Trophoblast cell (in vitro differentiated cells and primary cell): ENCODE measurements around the gene HPD.
A peak's percentile ranks its signal among the peaks of the same experiment; 100 is the strongest.
"Not testable (repeated sequence)": the region's sequence is repeated elsewhere in the genome, so short reads cannot be mapped to it uniquely, and the experiment has no call there.

ENCODE experiments used
- DNase-seq, 2 donors: peaks; one replicate each; pipeline ENCODE4 v3.0.0-alpha.2; 2016
- H2AFZ ChIP-seq: 2 replicates; pipeline ENCODE4 v1.6.1; 2013; ENCODE audit warnings: low read length, moderate library complexity, mild to moderate bottlenecking; ENCODE audit not compliant: insufficient read depth, poor library complexity
- H2AK5ac ChIP-seq: 2 replicates; pipeline ENCODE4 v1.6.1; 2013; ENCODE audit warnings: mild to moderate bottlenecking, low read length
- H2BK120ac ChIP-seq: 2 replicates; pipeline ENCODE4 v1.6.1; 2013; ENCODE audit warnings: low read length, mild to moderate bottlenecking, moderate library complexity; ENCODE audit not compliant: insufficient read depth, poor library complexity
- H2BK12ac ChIP-seq: 2 replicates; pipeline ENCODE4 v1.6.1; 2013; ENCODE audit warnings: mild to moderate bottlenecking, low read length, moderate library complexity
- H2BK5ac ChIP-seq: 2 replicates; pipeline ENCODE4 v1.6.1; 2013; ENCODE audit warnings: low read length, low read depth, moderate library complexity, mild to moderate bottlenecking; ENCODE audit not compliant: poor library complexity
- H3K14ac ChIP-seq: 2 replicates; pipeline ENCODE4 v1.6.1; 2013; ENCODE audit warnings: mild to moderate bottlenecking, low read length
- H3K18ac ChIP-seq: 2 replicates; pipeline ENCODE4 v1.6.1; 2013; ENCODE audit warnings: mild to moderate bottlenecking, low read length
- H3K23ac ChIP-seq: 2 replicates; pipeline ENCODE4 v1.6.1; 2013; ENCODE audit warnings: low read length
- H3K27ac ChIP-seq: 2 replicates; pipeline ENCODE4 v1.5.1; 2013; ENCODE audit warnings: low read depth, mild to moderate bottlenecking, inconsistent platforms, low read length, moderate library complexity
- H3K27me3 ChIP-seq: 2 replicates; pipeline ENCODE4 v1.6.1; 2013; ENCODE audit warnings: inconsistent platforms, mild to moderate bottlenecking, low read length, moderate library complexity; ENCODE audit not compliant: insufficient read depth
- H3K36me3 ChIP-seq, 2 experiments: 1 replicate in 1 of 2; 2 replicates in 1 of 2; pipeline ENCODE4 v1.6.1; 2013; ENCODE audit warnings: low read length in 2 of 2, mild to moderate bottlenecking in 2 of 2, moderate library complexity in 1 of 2; ENCODE audit not compliant: insufficient read depth in 2 of 2, control insufficient read depth in 1 of 2
- H3K4ac ChIP-seq: 2 replicates; pipeline ENCODE4 v1.6.1; 2013; ENCODE audit warnings: low read depth, mild to moderate bottlenecking, low read length, moderate library complexity
- H3K4me1 ChIP-seq, 2 experiments: 1 replicate in 1 of 2; 2 replicates in 1 of 2; pipeline ENCODE4 v1.6.1; 2013; ENCODE audit warnings: low read length in 2 of 2, mild to moderate bottlenecking in 2 of 2, moderate library complexity in 1 of 2; ENCODE audit not compliant: insufficient read depth in 2 of 2, control insufficient read depth in 1 of 2
- H3K4me2 ChIP-seq: 2 replicates; pipeline ENCODE4 v1.6.1; 2013; ENCODE audit warnings: inconsistent platforms, mild to moderate bottlenecking, low read length, moderate library complexity
- H3K4me3 ChIP-seq: 2 replicates; pipeline ENCODE4 v1.5.1; 2013; ENCODE audit warnings: mild to moderate bottlenecking, low read depth, low read length, inconsistent platforms
- H3K79me1 ChIP-seq: one replicate; pipeline ENCODE4 v1.6.1; 2013; ENCODE audit warnings: low read length
- H3K79me2 ChIP-seq: 2 replicates; pipeline ENCODE4 v1.6.1; 2013; ENCODE audit warnings: low read length, mild to moderate bottlenecking; ENCODE audit not compliant: control insufficient read depth, insufficient read depth, poor library complexity
- H3K9ac ChIP-seq: 2 replicates; pipeline ENCODE4 v1.6.1; 2013; ENCODE audit warnings: mild to moderate bottlenecking, low read length
- H3K9me3 ChIP-seq: 2 replicates; pipeline ENCODE4 v1.6.1; 2013; ENCODE audit warnings: low read depth, mild to moderate bottlenecking, control low read depth, inconsistent platforms, low read length; ENCODE audit not compliant: insufficient read depth
- H4K12ac ChIP-seq: 2 replicates; pipeline ENCODE4 v1.6.1; 2013; ENCODE audit warnings: low read depth, mild to moderate bottlenecking, low read length, moderate library complexity
- H4K8ac ChIP-seq: 2 replicates; pipeline ENCODE4 v1.6.1; 2013; ENCODE audit warnings: low read depth, mild to moderate bottlenecking, low read length, moderate library complexity
- H4K91ac ChIP-seq: one replicate; pipeline ENCODE4 v1.6.1; 2013; ENCODE audit warnings: low read depth, mild to moderate bottlenecking, low read length, moderate library complexity
- WGBS: extraction: QIAGEN DNeasy Blood & Tissue Kit; methylation state at CpG from one replicate; pipeline ENCODE4 v1.1.7; 2013; ENCODE audit warnings: missing lambda C conversion rate; ENCODE audit not compliant: insufficient read length, insufficient coverage; ENCODE audit errors: extremely low coverage; 5-methylcytosine and 5-hydroxymethylcytosine counted together

HPD gene

GRCh38 chr12:121885129-121885528, 26.5 kb upstream of the HPD start:
- H4K91ac ChIP-seq: not testable (repeated sequence)
- WGBS: no CpG with 5 or more reads among the region's 11 CpGs

GRCh38 chr12:121883315-121883660, 24.6 kb upstream of the HPD start:
- Histone ChIP-seq H4K12ac (no peak overlapping the region), H2BK120ac (no peak overlapping the region), H3K4ac (no peak overlapping the region), H3K79me1 (peaks cover 2% of the 10 kb centered on the region), H2BK5ac (no peak overlapping the region), H3K36me3 (no peaks in the 10 kb centered on the region), H3K4me3 (no peak overlapping the region), H3K4me2 (no peak overlapping the region), H2AK5ac (no peak overlapping the region), H2BK12ac (no peak overlapping the region), H3K27ac (no peak overlapping the region), H3K27me3 (no peaks in the 10 kb centered on the region), H3K23ac (no peak overlapping the region), H3K4me1 (peaks cover 2 to 3% of the 10 kb centered on the region in 2 experiments), H3K18ac (no peak overlapping the region), H3K14ac (no peak overlapping the region), H4K91ac (no peak overlapping the region), H3K9me3 (no peaks in the 10 kb centered on the region), H2AFZ (no peak overlapping the region), H3K79me2 (no peaks in the 10 kb centered on the region), H3K9ac (no peak overlapping the region), H4K8ac (no peak overlapping the region)
- DNase-seq: peak in 1 of 2 donors; percentile 18
- no CpG with 5 or more reads among the region's 4 CpGs for WGBS

More at GRCh38 chr12:121885129-121885528, 26.5 kb upstream of the HPD start:
- not testable (repeated sequence) for H3K36me3 ChIP-seq, H3K23ac ChIP-seq, H3K18ac ChIP-seq, H3K79me2 ChIP-seq, H3K4ac ChIP-seq, H3K27me3 ChIP-seq, H2AK5ac ChIP-seq, H3K27ac ChIP-seq, H3K79me1 ChIP-seq, H3K9ac ChIP-seq, H2BK120ac ChIP-seq, H4K8ac ChIP-seq, H3K4me1 ChIP-seq, DNase-seq, H4K12ac ChIP-seq, H3K4me3 ChIP-seq, H3K4me2 ChIP-seq, H2BK5ac ChIP-seq, H3K14ac ChIP-seq, H3K9me3 ChIP-seq, H2BK12ac ChIP-seq, H2AFZ ChIP-seq

- H2BK12ac ChIP-seq, H3K23ac ChIP-seq, DNase-seq, H3K36me3 ChIP-seq, H4K12ac ChIP-seq, H3K4me3 ChIP-seq, H3K27me3 ChIP-seq, H2BK5ac ChIP-seq, H2AFZ ChIP-seq, H3K9me3 ChIP-seq, H2AK5ac ChIP-seq, H3K4me1 ChIP-seq, H3K14ac ChIP-seq, H3K9ac ChIP-seq, H3K4ac ChIP-seq, H3K18ac ChIP-seq, H3K79me1 ChIP-seq, H3K79me2 ChIP-seq, H4K8ac ChIP-seq, H3K4me2 ChIP-seq, H2BK120ac ChIP-seq, H3K27ac ChIP-seq: not testable (repeated sequence)
- H4K91ac ChIP-seq: peak overlapping the region; percentile 24
- no CpG with 5 or more reads among the region's 8 CpGs for WGBS
These were observed 17.4 kb upstream of the HPD start for GRCh38 chr12:121876080-121876447.

GRCh38 chr12:121875582-121875981, 16.9 kb upstream of the HPD start:
- no peak overlapping the region for H3K9ac ChIP-seq
- no peak overlapping the region for H4K8ac ChIP-seq
- no peaks in the 10 kb centered on the region for H3K36me3 ChIP-seq
- H3K4me1 ChIP-seq: peaks cover 0 to 2% of the 10 kb centered on the region in 2 experiments
- WGBS: no CpG with 5 or more reads among the region's 6 CpGs
- no peak overlapping the region for H3K14ac ChIP-seq
- H3K18ac ChIP-seq: no peak overlapping the region
- no peak overlapping the region for H3K27ac ChIP-seq
- H3K79me2 ChIP-seq: no peaks in the 10 kb centered on the region
- H3K27me3 ChIP-seq: no peaks in the 10 kb centered on the region
- H2AFZ ChIP-seq: no peak overlapping the region
- peak overlapping the region; percentile 24 for H4K91ac ChIP-seq
- H3K23ac ChIP-seq: no peak overlapping the region
- no peak overlapping the region for H2BK12ac ChIP-seq
- H2BK5ac ChIP-seq: no peak overlapping the region
- no peaks in the 10 kb centered on the region for H3K9me3 ChIP-seq
- H3K79me1 ChIP-seq: no peaks in the 10 kb centered on the region
- no peak overlapping the region for H3K4me3 ChIP-seq
- H2BK120ac ChIP-seq: no peak overlapping the region
- H3K4me2 ChIP-seq: no peak overlapping the region
- no peak for DNase-seq
- H3K4ac ChIP-seq: no peak overlapping the region
- no peak overlapping the region for H4K12ac ChIP-seq
- no peak overlapping the region for H2AK5ac ChIP-seq
